Activated naive CD4-positive, alpha-beta T cell treated with anti-CD3 and anti-CD28 coated beads, Interleukin-2, amount 50 U/mL, for 16 hours (primary cell): ENCODE data around the gene IQCM.

ENCODE experiments used
- DNase-seq: peaks from one replicate; pipeline ENCODE4 v3.0.0-alpha.2; 2020

IQCM gene

GRCh38 chr4:149815743-149816142 lies at the start of gene IQCM:
IQCM (minus strand) TSS chr4:149815843; CDS start chr4:149742691, 73,152 bp downstream.
- no peak for DNase-seq

GRCh38 chr4:149857446-149857845 lies 41.8 kb upstream of the IQCM start:
- DNase-seq = no peak

GRCh38 chr4:149845743-149846142 lies 30.1 kb upstream of the IQCM start:
- DNase-seq = no peak

GRCh38 chr4:149841686-149842085 lies 26.0 kb upstream of the IQCM start:
- DNase-seq = no peak

- DNase-seq = no peak
These were observed 22.4 kb upstream of the IQCM start for GRCh38 chr4:149838036-149838435.

- no peak for DNase-seq
These were observed 20.9 kb upstream of the IQCM start for GRCh38 chr4:149836546-149836945.

GRCh38 chr4:149835280-149835679 lies 19.6 kb upstream of the IQCM start:
- DNase-seq = no peak

- no peak for DNase-seq
These were observed 16.1 kb upstream of the IQCM start for GRCh38 chr4:149831656-149832208.

- no peak for DNase-seq
These were observed 15.2 kb upstream of the IQCM start for GRCh38 chr4:149830823-149831222.

- DNase-seq = no peak
These were observed 9.7 kb upstream of the IQCM start for GRCh38 chr4:149825336-149825735.

- no peak for DNase-seq
These were observed 8.2 kb upstream of the IQCM start for GRCh38 chr4:149823769-149824221.

- DNase-seq = no peak
These were observed 14.2 kb downstream of the IQCM start for GRCh38 chr4:149801416-149801815.

- DNase-seq = no peak
These were observed 16.1 kb downstream of the IQCM start for GRCh38 chr4:149799546-149799945.

GRCh38 chr4:149796381-149796780 lies 19.3 kb downstream of the IQCM start:
- DNase-seq = no peak

GRCh38 chr4:149795256-149795655 lies 20.4 kb downstream of the IQCM start:
- DNase-seq = no peak

- DNase-seq = no peak
These were observed 21.3 kb downstream of the IQCM start for GRCh38 chr4:149794352-149794751.

- no peak for DNase-seq
These were observed 22.2 kb downstream of the IQCM start for GRCh38 chr4:149793459-149793858.

- DNase-seq = no peak
These were observed 23.8 kb downstream of the IQCM start for GRCh38 chr4:149791851-149792250.

- DNase-seq = no peak
These were observed 25.3 kb downstream of the IQCM start for GRCh38 chr4:149790172-149790907.

- no peak for DNase-seq
These were observed 27.3 kb downstream of the IQCM start for GRCh38 chr4:149788300-149788699.

- no peak for DNase-seq
These were observed 29.8 kb downstream of the IQCM start for GRCh38 chr4:149785696-149786431.

GRCh38 chr4:149784018-149784417 lies 31.6 kb downstream of the IQCM start:
- DNase-seq = no peak

- DNase-seq = no peak
These were observed 34.5 kb downstream of the IQCM start for GRCh38 chr4:149781150-149781549.

- no peak for DNase-seq
These were observed 47.2 kb downstream of the IQCM start for GRCh38 chr4:149768477-149768876.
